OCI-LY1 (cell line): ENCODE measurements around the gene ARHGAP10.

ENCODE experiments used
- H2AFZ ChIP-seq: fragments of 200-600 bp; sonication (generic), shearing (Covaris generic); 2 replicates; pipeline ENCODE4 v1.6.0; 2014; ENCODE audit warnings: antibody characterized with exemption, mild to moderate bottlenecking, low read length
- H3F3A ChIP-seq: fragments of 200-600 bp; sonication (generic), shearing (Covaris generic); 2 replicates; pipeline ENCODE4 v1.6.0; 2014; ENCODE audit warnings: mild to moderate bottlenecking, antibody characterized with exemption, low read length, moderate library complexity; ENCODE audit not compliant: insufficient read depth
- H3K27ac ChIP-seq: fragments of 200-600 bp; sonication (generic); 2 replicates; pipeline ENCODE4 v1.5.1; 2014; ENCODE audit warnings: low read length, mixed run types, mild to moderate bottlenecking, low read depth; ENCODE audit not compliant: poor library complexity, severe bottlenecking
- H3K27me3 ChIP-seq: fragments of 200-600 bp; sonication (generic); 2 replicates; pipeline ENCODE4 v1.6.0; 2014; ENCODE audit warnings: antibody characterized with exemption, mild to moderate bottlenecking, low read length, moderate library complexity; ENCODE audit not compliant: insufficient read depth
- H3K36me3 ChIP-seq: fragments of 200-600 bp; sonication (generic); 2 replicates; pipeline ENCODE4 v1.6.1; 2014; ENCODE audit warnings: mild to moderate bottlenecking, antibody characterized with exemption, low read length, moderate library complexity, mixed read lengths; ENCODE audit not compliant: insufficient read depth
- H3K4me1 ChIP-seq: fragments of 200-600 bp; sonication (generic); 2 replicates; pipeline ENCODE4 v1.5.1; 2014; ENCODE audit warnings: mild to moderate bottlenecking, low read length, moderate library complexity; ENCODE audit not compliant: insufficient read depth, severe bottlenecking
- H3K4me2 ChIP-seq: fragments of 200-600 bp; sonication (generic), shearing (Covaris generic); 2 replicates; pipeline ENCODE4 v1.6.1; 2014; ENCODE audit warnings: low read length
- H3K4me3 ChIP-seq: fragments of 200-600 bp; sonication (generic); 2 replicates; pipeline ENCODE4 v1.5.1; 2014; ENCODE audit warnings: low read length, low read depth, mild to moderate bottlenecking, mixed read lengths; ENCODE audit not compliant: poor library complexity, severe bottlenecking
- H3K79me2 ChIP-seq: fragments of 200-600 bp; shearing (Covaris generic); 2 replicates; pipeline ENCODE4 v1.6.1; 2016; ENCODE audit warnings: mixed run types, low read length, mixed read lengths; ENCODE audit not compliant: insufficient read depth
- H3K9ac ChIP-seq: fragments of 200-600 bp; sonication (generic), shearing (Covaris generic); 2 replicates; pipeline ENCODE4 v1.6.1; 2014; ENCODE audit warnings: mild to moderate bottlenecking, low read length, mixed read lengths
- H3K9me2 ChIP-seq: fragments of 200-600 bp; sonication (generic), shearing (Covaris generic); 2 replicates; pipeline ENCODE4 v1.6.1; 2014; ENCODE audit warnings: low read depth, mild to moderate bottlenecking, low read length, mixed read lengths
- H3K9me3 ChIP-seq: fragments of 200-600 bp; shearing (Covaris generic); 2 replicates; pipeline ENCODE4 v1.6.1; 2014; ENCODE audit warnings: low read length, mixed read lengths
- H4K20me1 ChIP-seq: fragments of 200-600 bp; sonication (generic), shearing (Covaris generic); 2 replicates; pipeline ENCODE4 v1.6.0; 2016; ENCODE audit warnings: mild to moderate bottlenecking, low read length; ENCODE audit not compliant: insufficient read depth
- EZH2 ChIP-seq: fragments of 200-600 bp; sonication (generic), shearing (Covaris generic); IDR thresholded peaks from 2 replicates; pipeline ENCODE4 v1.8.0; 2017; ENCODE audit warnings: borderline replicate concordance, mixed run types, mild to moderate bottlenecking, antibody characterized with exemption, low read length, moderate library complexity, mixed read lengths
- TF ChIP-seq, protein P1 (sequence below): fragments of 200-600 bp; sonication (generic), shearing (Covaris generic); IDR thresholded peaks from 2 replicates; pipeline ENCODE4 v1.5.1; 2017; ENCODE audit warnings: mild to moderate bottlenecking, antibody characterized with exemption, low read length, moderate library complexity, mixed read lengths

Gene ARHGAP10

DNA sequence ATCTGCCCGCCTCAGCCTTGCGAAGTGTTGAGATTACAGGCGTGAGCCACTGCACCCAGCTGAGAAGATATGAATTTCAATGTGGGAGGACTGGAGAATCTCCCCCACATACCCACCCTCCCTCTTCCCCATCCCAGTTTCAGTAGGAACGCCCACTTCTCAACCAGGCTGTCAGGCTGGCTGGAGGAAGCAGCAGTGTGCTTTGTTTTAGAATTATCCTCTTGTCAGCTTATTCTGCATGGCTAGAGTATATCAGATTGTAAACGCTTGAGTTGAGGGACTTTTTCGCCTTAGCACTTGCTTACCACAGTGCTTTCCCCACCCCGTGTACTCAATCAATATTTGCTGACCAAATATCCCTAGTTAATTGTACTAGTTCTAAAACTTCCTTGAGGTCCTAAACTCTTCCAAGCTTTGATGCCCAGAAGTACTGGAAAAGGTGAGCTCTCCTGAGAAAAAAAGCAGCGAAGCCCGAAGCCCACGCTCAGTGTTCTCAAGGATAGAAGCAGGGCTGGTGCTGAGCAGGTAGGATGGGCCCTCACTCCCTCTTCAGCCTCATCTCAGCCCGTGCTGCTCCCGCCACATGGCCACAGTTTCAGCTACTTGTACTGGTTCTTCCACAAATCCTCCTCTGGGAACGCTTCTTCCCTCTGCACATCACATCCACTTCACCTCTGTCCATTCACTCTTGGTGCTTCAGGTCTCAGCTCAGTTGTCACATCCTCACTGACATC lies 7.3 kb upstream of the ARHGAP10 start:
- H2AFZ ChIP-seq = no peak overlapping the region
- no peaks in the 10 kb centered on the region for H3K9me3 ChIP-seq
- TF ChIP-seq, protein P1, sequence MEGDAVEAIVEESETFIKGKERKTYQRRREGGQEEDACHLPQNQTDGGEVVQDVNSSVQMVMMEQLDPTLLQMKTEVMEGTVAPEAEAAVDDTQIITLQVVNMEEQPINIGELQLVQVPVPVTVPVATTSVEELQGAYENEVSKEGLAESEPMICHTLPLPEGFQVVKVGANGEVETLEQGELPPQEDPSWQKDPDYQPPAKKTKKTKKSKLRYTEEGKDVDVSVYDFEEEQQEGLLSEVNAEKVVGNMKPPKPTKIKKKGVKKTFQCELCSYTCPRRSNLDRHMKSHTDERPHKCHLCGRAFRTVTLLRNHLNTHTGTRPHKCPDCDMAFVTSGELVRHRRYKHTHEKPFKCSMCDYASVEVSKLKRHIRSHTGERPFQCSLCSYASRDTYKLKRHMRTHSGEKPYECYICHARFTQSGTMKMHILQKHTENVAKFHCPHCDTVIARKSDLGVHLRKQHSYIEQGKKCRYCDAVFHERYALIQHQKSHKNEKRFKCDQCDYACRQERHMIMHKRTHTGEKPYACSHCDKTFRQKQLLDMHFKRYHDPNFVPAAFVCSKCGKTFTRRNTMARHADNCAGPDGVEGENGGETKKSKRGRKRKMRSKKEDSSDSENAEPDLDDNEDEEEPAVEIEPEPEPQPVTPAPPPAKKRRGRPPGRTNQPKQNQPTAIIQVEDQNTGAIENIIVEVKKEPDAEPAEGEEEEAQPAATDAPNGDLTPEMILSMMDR = no peak
- no peak for TF ChIP-seq EZH2

DNA sequence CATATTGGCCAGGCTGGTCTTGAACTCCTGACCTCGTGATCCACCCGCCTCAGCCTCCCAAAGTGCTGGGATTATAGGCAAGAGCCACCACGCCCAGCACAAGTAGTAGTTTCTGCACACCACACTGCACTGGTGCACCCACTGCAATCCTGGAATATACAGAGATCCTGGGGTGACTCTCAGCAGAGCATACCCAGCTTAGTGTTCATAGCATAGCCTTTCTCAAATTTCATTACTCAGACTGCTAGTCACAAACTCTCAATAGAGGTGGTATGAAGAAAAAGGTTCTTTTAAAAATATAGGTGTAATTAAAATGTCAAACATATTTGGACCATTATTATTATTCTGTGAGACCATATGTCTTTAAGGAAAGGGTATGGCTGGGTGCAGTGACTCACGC lies 6.2 kb upstream of the ARHGAP10 start:
- H2AFZ ChIP-seq = no peak overlapping the region
- H3K27me3 ChIP-seq = no peaks in the 10 kb centered on the region; the same call in 1 of the 2 replicates
- no peaks in the 10 kb centered on the region for H3K36me3 ChIP-seq
- no peaks in the 10 kb centered on the region for H3F3A ChIP-seq
- H3K9ac ChIP-seq = no peak overlapping the region
- H3K79me2 ChIP-seq = no peaks in the 10 kb centered on the region
- no peak overlapping the region for H3K4me2 ChIP-seq
- H3K4me1 ChIP-seq = no peaks in the 10 kb centered on the region
- H4K20me1 ChIP-seq = no peaks in the 10 kb centered on the region
- H3K27ac ChIP-seq = no peak overlapping the region
- TF ChIP-seq, protein P1 = no peak
- TF ChIP-seq EZH2 = no peak
- H3K9me3 ChIP-seq = no peaks in the 10 kb centered on the region
- no peak overlapping the region for H3K4me3 ChIP-seq
- H3K9me2 ChIP-seq = no peaks in the 10 kb centered on the region

More for the DNA sequence above, 7.3 kb upstream of the ARHGAP10 start:
- Histone ChIP-seq H3K36me3 (no peaks in the 10 kb centered on the region), H3K79me2 (no peaks in the 10 kb centered on the region), H3K4me2 (no peak overlapping the region), H3K9me2 (no peaks in the 10 kb centered on the region), H3F3A (no peaks in the 10 kb centered on the region), H3K27me3 (no peaks in the 10 kb centered on the region; the same call in 1 of the 2 replicates), H3K9ac (no peak overlapping the region), H3K4me1 (no peaks in the 10 kb centered on the region), H3K4me3 (no peak overlapping the region), H3K27ac (no peak overlapping the region), H4K20me1 (no peaks in the 10 kb centered on the region)

DNA sequence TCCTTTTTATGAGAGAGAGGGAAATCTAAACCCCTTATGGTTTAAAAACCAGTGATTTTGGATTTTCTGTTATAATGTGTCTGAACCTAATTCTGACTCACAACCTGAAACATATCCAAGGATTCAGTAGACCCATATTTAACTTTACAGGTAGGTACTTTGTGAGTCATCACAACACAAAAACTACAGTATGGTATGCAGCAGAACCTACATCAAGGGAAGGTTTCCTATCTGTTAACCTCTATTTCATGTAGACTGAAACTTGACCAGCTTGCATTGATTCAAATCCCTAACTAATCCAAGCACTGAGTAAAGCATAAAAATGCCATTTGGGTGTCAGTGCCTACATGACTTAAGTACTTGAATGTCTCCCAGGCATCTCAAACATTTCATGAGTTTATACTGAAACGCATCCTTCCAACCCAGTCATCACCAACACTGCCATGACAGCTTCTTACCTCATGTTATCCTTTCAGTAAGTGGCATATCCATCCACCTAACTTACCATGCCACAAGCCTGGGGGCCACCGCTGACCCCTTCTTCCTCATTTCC lies 4.3 kb upstream of the ARHGAP10 start:
- no peak overlapping the region for H3K4me2 ChIP-seq
- no peaks in the 10 kb centered on the region for H3K9me2 ChIP-seq
- H3K4me1 ChIP-seq = no peaks in the 10 kb centered on the region
- no peaks in the 10 kb centered on the region for H3K79me2 ChIP-seq
- H3K9me3 ChIP-seq = no peaks in the 10 kb centered on the region
- no peaks in the 10 kb centered on the region for H4K20me1 ChIP-seq
- H3K27ac ChIP-seq = no peak overlapping the region
- no peak overlapping the region for H2AFZ ChIP-seq
- H3K36me3 ChIP-seq = no peaks in the 10 kb centered on the region
- no peaks in the 10 kb centered on the region for H3F3A ChIP-seq
- H3K4me3 ChIP-seq = no peak overlapping the region
- TF ChIP-seq EZH2 = no peak
- TF ChIP-seq, protein P1 = no peak
- no peaks in the 10 kb centered on the region; the same call in 1 of the 2 replicates for H3K27me3 ChIP-seq
- no peak overlapping the region for H3K9ac ChIP-seq
